ENCODE measurements around the gene ALPG. TPM values are rescaled to one million over a fixed set of nuclear protein-coding genes. Genes with fewer than 3 reads are reported as not detected.

The ALPG gene
- total and polyA plus RNA-seq, 2 of the 13 experiments (the other 11 are each of a cell fraction or from before 2014, with no cell fraction given), result not detected

- no peak for FAIRE-seq
- Histone ChIP-seq H4K20me1 (ENCODE audit: insufficient read depth, low read length) (no peaks in the 10 kb centered on the region), H3K4me1 (ENCODE audit: insufficient read depth, low read length) (no peaks in the 10 kb centered on the region), H3K9me3 (ENCODE audit: low read length) (no peaks in the 10 kb centered on the region), H3K4me2 (ENCODE audit: low read depth, low read length) (no peak overlapping the region), H3K27me3 (ENCODE audit: control insufficient read depth in 1 of 2, insufficient read depth in 2 of 2, low read length in 2 of 2) (peaks cover 24 to 44% of the 10 kb centered on the region in 2 experiments), H3K27ac (ENCODE audit: extremely low read length, insufficient read depth, low read length) (no peak overlapping the region), H3K79me2 (ENCODE audit: insufficient read depth, low read length) (no peaks in the 10 kb centered on the region), H3K9ac (ENCODE audit: insufficient read depth, low read depth, low read length) (no peak overlapping the region), H2AFZ (ENCODE audit: low read length) (no peak overlapping the region), H3K36me3 (replicated peaks in 1 of 2; ENCODE audit: control insufficient read depth in 1 of 2, insufficient read depth in 2 of 2, low read length in 2 of 2) (no peaks in the 10 kb centered on the region), H3K4me3 (replicated peaks in 1 of 3; ENCODE audit: insufficient read depth in 1 of 3, low read depth in 2 of 3, low read length in 3 of 3) (no peak overlapping the region)
- no peak for DNase-seq (ENCODE audit: low spot score)
- 45% methylated on average over 10 of the region's 12 CpGs for WGBS (ENCODE audit: low lambda C conversion rate)
- CTCF ChIA-PET (ENCODE audit: low intra/inter-chr PET ratio, low total read pairs), result no interaction called here
- TF ChIP-seq RBM39 (IDR thresholded peaks at IDR 0.05; ENCODE audit: low read depth, low read length, poor library complexity, severe bottlenecking) (no peak), CERS6 (CRISPR knock-in tag; IDR thresholded peaks at IDR 0.05) (no peak), RFXANK (CRISPR knock-in tag; IDR thresholded peaks at IDR 0.05) (no peak), ZEB1 (IDR thresholded peaks at IDR 0.05; ENCODE audit: insufficient replicate concordance, low read depth) (no peak), ZXDC (CRISPR knock-in tag; IDR thresholded peaks at IDR 0.05) (no peak), ATF4 (CRISPR knock-in tag; IDR thresholded peaks at IDR 0.05) (no peak), GPBP1L1 (CRISPR knock-in tag; IDR thresholded peaks at IDR 0.05) (no peak), ZNF704 (CRISPR knock-in tag; IDR thresholded peaks at IDR 0.05; ENCODE audit: borderline replicate concordance) (no peak), ELF1 (CRISPR knock-in tag; IDR thresholded peaks at IDR 0.05) (no peak), DMAP1 (CRISPR knock-in tag; IDR thresholded peaks at IDR 0.05) (no peak), TEF (CRISPR knock-in tag; IDR thresholded peaks at IDR 0.05) (no peak), ZNF337 (CRISPR knock-in tag; IDR thresholded peaks at IDR 0.05; ENCODE audit: borderline replicate concordance, low read depth) (no peak), ZNF264 (CRISPR knock-in tag; IDR thresholded peaks at IDR 0.05) (no peak), HOXA9 (CRISPR knock-in tag; IDR thresholded peaks at IDR 0.05; ENCODE audit: borderline replicate concordance) (no peak)
- in situ Hi-C loops (cut with HindIII; ENCODE audit: extremely low pct_ligation_motif_present, low pct_unique_long_range_greater_than_20kb), result no loop called here
- POLR2A ChIA-PET, result no interaction called here
- ATAC-seq, result no peak
- intact Hi-C loops (cut with micrococcal nuclease; ENCODE audit: unreplicated experiment), result no loop called here
- no TSS peak for BruUV-seq (replicated peaks)
Measured at GRCh38 chr2:232434563-232435374, 28.1 kb downstream of the ALPG start.

Measured in HepG2 (cell line).